ENCODE results near the gene PTPN3.
"Not testable (repeated sequence)": the region's sequence is repeated elsewhere in the genome, so short reads cannot be mapped to it uniquely, and the experiment has no call there.

PTPN3 gene

GRCh38 chr9:109354190-109354589 is 143.9 kb downstream of the PTPN3 start:
- in situ Hi-C loops (cut with MboI; ENCODE audit: low sequenced_read_pairs): no loop called here

- in situ Hi-C loops (cut with MboI; ENCODE audit: low sequenced_read_pairs): no loop called here
These were observed 147.1 kb downstream of the PTPN3 start for GRCh38 chr9:109351032-109351431.

GRCh38 chr9:109349421-109349846 is 148.7 kb downstream of the PTPN3 start:
- in situ Hi-C loops (cut with MboI; ENCODE audit: low sequenced_read_pairs): no loop called here

GRCh38 chr9:109346904-109347303 is 151.2 kb downstream of the PTPN3 start:
- in situ Hi-C loops (cut with MboI; ENCODE audit: low sequenced_read_pairs): no loop called here

- in situ Hi-C loops (cut with MboI; ENCODE audit: low sequenced_read_pairs): no loop called here
These were observed 153.2 kb downstream of the PTPN3 start for GRCh38 chr9:109344866-109345265.

GRCh38 chr9:109342878-109343277 is 155.2 kb downstream of the PTPN3 start:
- in situ Hi-C loops (cut with MboI; ENCODE audit: low sequenced_read_pairs): no loop called here

- in situ Hi-C loops (cut with MboI; ENCODE audit: low sequenced_read_pairs): no loop called here
These were observed 156.5 kb downstream of the PTPN3 start for GRCh38 chr9:109341561-109341960.

- in situ Hi-C loops (cut with MboI; ENCODE audit: low sequenced_read_pairs): not testable (repeated sequence)
These were observed 157.1 kb downstream of the PTPN3 start for GRCh38 chr9:109340979-109341378.

GRCh38 chr9:109336409-109336808 is 161.7 kb downstream of the PTPN3 start:
- in situ Hi-C loops (cut with MboI; ENCODE audit: low sequenced_read_pairs): no loop called here

- in situ Hi-C loops (cut with MboI; ENCODE audit: low sequenced_read_pairs): no loop called here
These were observed 162.2 kb downstream of the PTPN3 start for GRCh38 chr9:109335929-109336328.

- in situ Hi-C loops (cut with MboI; ENCODE audit: low sequenced_read_pairs): no loop called here
These were observed 163.0 kb downstream of the PTPN3 start for GRCh38 chr9:109335121-109335520.

GRCh38 chr9:109331353-109331752 is 166.8 kb downstream of the PTPN3 start:
- in situ Hi-C loops (cut with MboI; ENCODE audit: low sequenced_read_pairs): no loop called here

GRCh38 chr9:109329638-109330258 is 168.4 kb downstream of the PTPN3 start:
- in situ Hi-C loops (cut with MboI; ENCODE audit: low sequenced_read_pairs): no loop called here

GRCh38 chr9:109328978-109329637 is 169.0 kb downstream of the PTPN3 start:
- in situ Hi-C loops (cut with MboI; ENCODE audit: low sequenced_read_pairs): no loop called here

Measured in HL-60/S4 treated with retinoic acid at 250 ng/mL for 4 days and 3 days (cell line).